Subcutaneous abdominal adipose tissue (tissue), 5 donors: ENCODE results near the gene NIT2.

Experiments used
- H3K27ac ChIP-seq: one replicate; pipeline ENCODE4 v1.7.0; 2013; ENCODE audit warnings: low read depth, mild to moderate bottlenecking, inconsistent platforms, low read length, moderate library complexity
- H3K27me3 ChIP-seq, 5 donors: one replicate each; pipeline ENCODE4 v1.7.0; 2013; ENCODE audit warnings: low read length in 5 of 5, inconsistent platforms in 1 of 5; ENCODE audit not compliant: control insufficient read depth in 5 of 5, insufficient read depth in 4 of 5
- H3K36me3 ChIP-seq, 5 donors: one replicate each; pipeline ENCODE4 v1.7.0; 2013; ENCODE audit warnings: low read length in 5 of 5; ENCODE audit not compliant: control insufficient read depth in 5 of 5, insufficient read depth in 5 of 5
- H3K4me1 ChIP-seq, 5 donors: one replicate each; pipeline ENCODE4 v1.7.0; 2013; ENCODE audit warnings: low read length in 5 of 5, mild to moderate bottlenecking in 3 of 5, moderate library complexity in 1 of 5; ENCODE audit not compliant: control insufficient read depth in 5 of 5, insufficient read depth in 5 of 5
- H3K4me3 ChIP-seq, 5 donors: one replicate each; pipeline ENCODE4 v1.7.0; 2013; ENCODE audit warnings: low read length in 5 of 5, low read depth in 1 of 5
- H3K9ac ChIP-seq, 5 donors: one replicate each; pipeline ENCODE4 v1.7.0; 2013; ENCODE audit warnings: low read length in 5 of 5, mild to moderate bottlenecking in 4 of 5, moderate library complexity in 3 of 5
- H3K9me3 ChIP-seq, 5 donors: one replicate each; pipeline ENCODE4 v1.7.0; 2013; ENCODE audit warnings: low read length in 5 of 5; ENCODE audit not compliant: control insufficient read depth in 5 of 5
- donor health status: healthy.
- donor health status: healthy.
- donor health status: healthy.
- donor health status: healthy.
- donor health status: healthy.

The NIT2 gene

DNA sequence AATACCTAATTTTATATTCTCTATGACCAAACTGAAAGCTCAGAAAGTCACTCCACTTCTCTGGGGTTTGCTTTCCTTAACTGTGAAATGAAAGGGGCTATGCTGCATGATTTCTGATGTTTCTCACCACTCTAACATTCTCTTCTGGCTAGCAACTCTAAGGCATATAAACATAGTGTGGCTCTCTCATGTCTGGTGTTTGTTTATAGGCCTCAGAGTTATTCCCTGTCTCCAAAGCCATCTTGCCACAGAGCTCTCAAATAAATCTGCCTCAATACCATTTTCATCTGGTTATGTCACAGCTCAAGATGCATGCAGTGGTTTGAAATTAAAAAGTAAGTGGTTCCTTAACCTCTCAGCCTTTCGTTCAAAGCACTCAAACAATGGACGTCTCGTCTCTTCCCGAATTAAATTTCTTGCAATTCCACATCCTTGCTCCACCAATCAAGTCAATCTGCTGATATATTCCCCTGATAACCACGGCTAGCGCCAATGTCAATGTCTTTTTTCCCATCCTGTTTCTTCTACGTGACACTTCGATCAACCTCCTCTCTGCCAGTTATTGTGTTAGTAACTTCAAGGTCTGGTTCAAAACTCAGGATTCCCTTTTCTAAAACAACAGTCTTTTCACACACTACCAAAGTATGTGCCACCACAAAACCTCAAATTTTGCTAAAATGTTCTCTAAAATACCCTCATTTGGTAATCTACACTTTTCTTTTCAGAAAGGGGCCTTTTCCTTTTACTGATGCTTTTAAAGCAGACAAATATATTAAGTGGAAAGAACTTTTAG lies 50.4 kb downstream of the NIT2 start:
- Histone ChIP-seq H3K4me3 (no peak overlapping the region), H3K36me3 (peaks cover 16 to 49% (median 43%) of the 10 kb centered on the region in 5 donors), H3K27me3 (no peaks in the 10 kb centered on the region), H3K9ac (no peak overlapping the region), H3K27ac (no peak overlapping the region), H3K9me3 (peaks cover 0 to 8% (median 4%) of the 10 kb centered on the region in 5 donors), H3K4me1 (peaks cover 0 to 17% (median 9%) of the 10 kb centered on the region in 5 donors)

DNA sequence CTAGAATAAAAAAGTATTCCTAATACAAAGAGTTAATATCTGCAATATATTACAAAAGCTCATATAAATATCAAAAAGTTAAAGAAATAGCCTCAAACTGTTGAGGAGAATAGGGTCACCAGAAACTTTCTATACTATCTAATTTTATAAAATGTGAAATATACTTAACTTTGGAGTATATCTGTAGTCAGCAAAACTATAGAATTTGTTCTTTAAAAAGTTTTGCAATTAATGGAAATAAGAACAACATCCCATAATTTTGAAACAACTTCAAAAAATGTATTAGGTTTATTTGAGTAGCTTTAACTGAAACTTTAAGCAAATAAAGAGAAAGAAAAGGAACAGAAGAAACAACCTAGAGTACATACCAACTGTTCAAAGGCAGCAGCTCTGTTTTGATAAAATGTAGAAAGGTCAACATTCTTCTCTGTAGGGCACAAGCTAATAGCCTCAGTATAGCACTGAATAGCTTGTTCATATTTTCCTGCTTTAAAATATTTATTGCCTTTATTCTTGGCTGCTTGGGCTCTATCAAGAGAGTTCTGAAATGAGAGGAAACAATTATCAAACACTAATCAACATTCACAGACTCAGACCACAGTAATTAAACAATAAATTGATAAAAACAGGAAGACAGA lies 52.0 kb downstream of the NIT2 start:
- Histone ChIP-seq H3K4me3 (no peak overlapping the region), H3K9me3 (peaks cover 0 to 8% (median 4%) of the 10 kb centered on the region in 5 donors), H3K9ac (peak overlapping the region in 2 of 5 donors; percentile 24 to 41), H3K27me3 (no peaks in the 10 kb centered on the region), H3K27ac (peak overlapping the region; percentile 7), H3K36me3 (peaks cover 13 to 33% (median 29%) of the 10 kb centered on the region in 5 donors), H3K4me1 (peaks cover 0 to 17% (median 9%) of the 10 kb centered on the region in 5 donors)

DNA sequence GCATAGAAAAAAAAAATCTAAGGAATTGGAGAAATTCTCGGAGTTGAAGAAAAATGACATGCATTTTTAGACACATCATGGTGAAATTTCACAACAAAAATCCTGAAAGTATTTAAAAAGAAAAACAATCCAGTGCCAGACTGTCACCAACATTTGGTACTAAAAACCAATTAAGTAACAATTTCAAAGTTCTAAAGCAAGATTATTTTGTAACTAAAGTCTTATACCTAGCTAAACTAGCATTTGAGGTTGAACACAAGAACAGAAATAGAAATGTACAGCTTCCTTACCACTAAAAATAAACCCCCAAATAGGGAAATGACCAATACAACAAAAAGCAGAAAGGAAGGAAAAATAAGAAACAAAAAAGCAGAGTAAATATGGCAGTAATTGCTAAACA lies 54.5 kb downstream of the NIT2 start:
- Histone ChIP-seq H3K4me1 (peaks cover 0 to 17% (median 9%) of the 10 kb centered on the region in 5 donors), H3K36me3 (peaks cover 9 to 15% (median 14%) of the 10 kb centered on the region in 5 donors), H3K27ac (no peak overlapping the region)

DNA sequence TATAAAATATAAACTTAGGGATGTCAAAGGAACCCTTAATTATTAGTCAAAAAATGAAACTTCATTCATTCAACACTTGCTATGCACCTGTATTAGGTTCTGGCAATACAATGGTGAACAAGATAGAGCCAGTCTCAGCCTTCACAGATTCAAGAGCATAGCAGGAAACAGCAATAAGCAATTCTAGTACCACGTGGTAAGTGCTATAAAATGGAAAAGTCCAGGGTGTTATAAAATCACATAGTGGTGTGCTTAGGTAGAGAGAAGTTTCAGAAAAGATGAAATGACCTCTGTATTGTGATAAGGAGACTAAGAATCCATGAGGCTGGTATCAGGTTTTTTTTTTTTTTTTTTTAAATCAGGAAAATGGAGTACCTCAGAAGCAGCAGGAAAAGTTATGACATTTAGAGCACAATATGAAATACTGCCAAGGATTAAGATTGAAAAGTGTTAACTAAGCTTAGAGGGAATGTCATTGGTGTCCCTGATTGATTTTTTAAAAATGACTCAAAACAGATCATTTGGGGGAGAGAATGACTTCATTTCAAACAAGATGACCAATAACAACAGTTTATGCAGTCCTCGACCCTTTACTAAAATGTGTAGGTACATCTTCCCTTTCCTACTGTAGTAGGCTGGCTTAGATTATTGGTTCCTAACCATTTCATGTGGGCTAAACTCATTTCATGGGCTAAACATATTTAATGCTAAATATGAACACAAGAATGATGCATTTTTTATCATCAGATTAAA lies 61.3 kb downstream of the NIT2 start:
- Histone ChIP-seq H3K9me3 (no peaks in the 10 kb centered on the region), H3K27ac (no peak overlapping the region), H3K9ac (no peak overlapping the region), H3K27me3 (no peaks in the 10 kb centered on the region), H3K4me1 (peaks cover 0 to 34% (median 21%) of the 10 kb centered on the region in 5 donors), H3K4me3 (no peak overlapping the region), H3K36me3 (no peaks in the 10 kb centered on the region)

More for the DNA sequence above, 54.5 kb downstream of the NIT2 start:
- H3K9me3 ChIP-seq: peaks cover 0 to 8% (median 4%) of the 10 kb centered on the region in 5 donors
- no peak overlapping the region for H3K4me3 ChIP-seq
- no peak overlapping the region for H3K9ac ChIP-seq
- no peaks in the 10 kb centered on the region for H3K27me3 ChIP-seq

DNA sequence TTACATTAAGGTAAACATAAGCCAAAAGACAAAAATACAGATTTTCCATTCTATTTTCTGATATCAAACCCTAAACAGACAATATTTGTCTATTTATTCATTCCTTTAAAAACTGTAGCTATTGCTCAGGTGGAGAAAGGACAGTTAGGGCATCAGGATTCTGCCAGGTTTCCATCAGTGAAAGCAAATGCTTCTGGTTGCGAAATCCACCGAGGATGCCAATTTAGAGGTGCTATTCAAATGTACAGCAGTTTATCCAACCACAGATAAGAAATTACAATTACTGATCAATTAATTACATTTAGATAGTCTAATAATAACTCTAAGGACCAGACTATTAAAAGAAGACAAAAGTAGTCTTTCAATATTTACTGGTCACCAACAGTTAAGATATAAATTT lies 62.4 kb downstream of the NIT2 start:
- no peaks in the 10 kb centered on the region for H3K9me3 ChIP-seq
- peaks cover 0 to 36% (median 25%) of the 10 kb centered on the region in 5 donors for H3K4me1 ChIP-seq
- no peak overlapping the region for H3K9ac ChIP-seq
- no peaks in the 10 kb centered on the region for H3K36me3 ChIP-seq
- no peaks in the 10 kb centered on the region for H3K27me3 ChIP-seq
- H3K4me3 ChIP-seq: no peak overlapping the region
- no peak overlapping the region for H3K27ac ChIP-seq

DNA sequence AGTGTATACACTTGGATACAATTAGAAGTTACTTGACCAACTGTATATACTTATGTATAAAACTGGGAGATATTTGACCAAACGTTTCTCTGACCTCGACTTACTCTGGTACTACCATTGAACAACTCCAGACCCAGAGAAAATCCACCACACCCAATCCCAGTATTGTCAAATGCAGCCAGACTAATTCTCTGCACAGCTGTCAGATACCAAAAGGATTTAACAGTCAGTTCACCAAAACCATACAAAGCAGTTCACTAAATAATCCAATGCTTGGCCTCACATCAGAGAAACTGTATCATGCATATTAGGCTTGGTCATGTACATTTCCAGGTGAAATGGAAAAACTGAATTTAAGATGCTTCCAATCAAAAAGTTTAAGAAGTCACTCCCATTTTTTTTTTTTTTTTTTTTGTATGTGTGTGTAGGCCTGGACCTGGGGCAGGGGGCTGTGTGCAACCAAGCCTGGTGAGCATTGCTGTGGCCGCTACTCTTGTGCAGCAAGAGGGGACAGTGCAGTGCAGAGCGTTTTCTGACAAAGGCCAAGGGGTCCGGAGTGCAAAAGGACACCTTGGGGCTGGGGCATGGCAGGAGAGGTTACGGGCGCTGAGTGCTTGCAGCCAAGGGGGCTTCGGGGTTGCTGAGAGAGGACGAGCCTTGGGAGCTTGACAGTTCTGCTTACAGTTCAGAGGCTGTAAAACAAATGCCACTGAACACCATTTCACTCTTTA lies 64.9 kb downstream of the NIT2 start:
- peaks cover 0 to 58% (median 40%) of the 10 kb centered on the region in 5 donors for H3K4me1 ChIP-seq
- H3K36me3 ChIP-seq: no peaks in the 10 kb centered on the region
- H3K27ac ChIP-seq: peak overlapping the region; percentile 98
- H3K9me3 ChIP-seq: no peaks in the 10 kb centered on the region
- H3K9ac ChIP-seq: peak overlapping the region; percentile 23 to 99 (median 93)
- peak overlapping the region; percentile 87 to 96 (median 94) for H3K4me3 ChIP-seq
- no peaks in the 10 kb centered on the region for H3K27me3 ChIP-seq

DNA sequence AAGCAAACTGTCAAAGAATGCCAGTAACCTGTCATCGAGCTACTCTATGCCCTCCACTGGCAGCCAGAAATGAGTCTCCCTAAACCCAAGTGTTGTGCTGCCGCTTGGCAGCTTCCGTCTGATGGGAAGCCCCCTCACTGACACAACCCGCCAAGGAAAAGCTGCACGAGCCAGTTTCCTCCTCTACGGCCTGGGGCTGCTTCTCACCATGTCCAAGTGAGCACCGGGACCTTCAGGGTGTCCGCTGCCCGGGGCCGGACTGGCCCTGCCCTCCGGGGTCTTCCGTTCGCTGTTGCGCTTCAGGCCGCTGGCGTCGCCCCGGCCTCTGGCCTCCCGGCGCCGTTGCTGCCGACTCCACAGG lies 65.8 kb downstream of the NIT2 start:
- Histone ChIP-seq H3K9me3 (no peaks in the 10 kb centered on the region), H3K4me1 (peaks cover 0 to 58% (median 40%) of the 10 kb centered on the region in 5 donors)

DNA sequence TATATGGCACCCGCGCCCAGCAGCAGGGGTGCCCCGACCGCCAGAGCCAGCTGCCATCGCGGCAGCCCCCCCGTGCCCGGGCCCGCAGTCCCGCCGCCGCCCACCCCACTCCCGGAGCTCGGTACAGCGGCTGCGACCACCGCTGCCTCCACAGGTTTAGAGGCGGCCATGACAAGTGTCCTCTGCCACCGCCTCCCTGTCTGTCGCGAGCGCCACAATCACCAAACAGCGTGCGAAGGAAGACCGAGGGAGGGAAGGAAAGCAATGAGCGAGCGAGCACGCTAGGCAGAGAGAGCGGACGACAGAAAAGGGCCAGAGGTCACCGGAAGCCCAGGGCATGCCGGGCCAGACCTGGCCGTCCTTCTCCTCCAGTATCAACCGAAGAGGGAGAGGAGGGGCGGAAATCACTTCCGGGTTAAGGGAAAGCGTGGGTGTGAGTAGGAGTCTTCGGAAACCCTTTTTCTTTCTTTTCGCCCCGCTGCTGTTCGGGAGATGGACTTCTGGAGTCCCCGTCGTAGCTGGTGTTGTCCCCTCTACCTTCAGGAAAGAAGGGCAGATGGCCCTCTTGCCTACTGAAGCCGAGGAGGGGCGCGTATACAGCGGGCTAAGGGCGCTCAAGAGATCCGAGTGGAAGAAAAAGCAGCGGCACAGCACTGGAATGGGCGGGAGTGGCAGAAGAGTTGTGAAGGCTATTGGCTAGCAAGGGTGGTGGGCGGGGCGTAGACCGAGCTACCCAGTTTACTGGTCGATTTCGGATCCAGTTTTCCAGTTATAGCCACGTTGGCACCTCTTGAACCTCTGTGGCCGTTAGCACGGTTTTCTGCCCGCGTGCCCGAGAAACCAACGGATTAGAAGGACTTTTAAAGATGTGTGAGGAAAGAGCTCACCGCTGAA lies 66.5 kb downstream of the NIT2 start, which contains the start of the genes LNP1 and TOMM70:
LNP1 (plus strand) TSS at position 760 of the 894 bp plus-strand sequence. CDS start 28,191 bp downstream, outside the sequence.
TOMM70 (minus strand) TSS at position 310 of the 894 bp plus-strand sequence; CDS start at position 170, 140 bp downstream.
- Histone ChIP-seq H3K36me3 (no peaks in the 10 kb centered on the region), H3K9ac (peak within 1 kb of the TSS; percentile 57 to 99 (median 93)), H3K27me3 (no peaks in the 10 kb centered on the region), H3K9me3 (no peaks in the 10 kb centered on the region), H3K4me1 (peaks cover 0 to 55% (median 40%) of the 10 kb centered on the region in 5 donors), H3K27ac (peak within 1 kb of the TSS; percentile 98), H3K4me3 (peak within 1 kb of the TSS; percentile 91 to 99 (median 96))

More for the DNA sequence above, 65.8 kb downstream of the NIT2 start:
- H3K9ac ChIP-seq: peak overlapping the region; percentile 23 to 99 (median 93)
- peak overlapping the region; percentile 98 for H3K27ac ChIP-seq
- H3K27me3 ChIP-seq: no peaks in the 10 kb centered on the region
- no peaks in the 10 kb centered on the region for H3K36me3 ChIP-seq
- H3K4me3 ChIP-seq: peak overlapping the region; percentile 87 to 96 (median 94)
